IgD-negative memory B cell (primary cell): Measurements from ENCODE around the gene SEMA6A. TPM values are rescaled to one million over a fixed set of nuclear protein-coding genes. Genes with fewer than 3 reads are reported as not detected.

Experiments
- H3K27ac Mint-ChIP-seq, 3 donors: one replicate each; pipeline ENCODE4 v1.8.0; 2020 to 2022; ENCODE audit warnings: mild to moderate bottlenecking in 3 of 3, mixed read lengths in 3 of 3, moderate library complexity in 1 of 3
- H3K27me3 Mint-ChIP-seq: one replicate; pipeline ENCODE4 v1.8.0; 2021; ENCODE audit warnings: mixed read lengths
- H3K36me3 Mint-ChIP-seq: one replicate; pipeline ENCODE4 v1.8.0; 2020; ENCODE audit warnings: mild to moderate bottlenecking, mixed read lengths
- H3K4me1 Mint-ChIP-seq, 3 donors: one replicate each; pipeline ENCODE4 v1.8.0; 2020 to 2022; ENCODE audit warnings: mixed read lengths in 3 of 3, mild to moderate bottlenecking in 1 of 3
- H3K4me3 Mint-ChIP-seq, 4 donors: one replicate each; pipeline ENCODE4 v1.8.0; 2020 to 2022; ENCODE audit warnings: mild to moderate bottlenecking in 4 of 4, mixed read lengths in 4 of 4, moderate library complexity in 3 of 4
- H3K9me3 Mint-ChIP-seq, 3 donors: one replicate each; pipeline ENCODE4 v1.8.0; 2020 to 2021; ENCODE audit warnings: mixed read lengths in 3 of 3, mild to moderate bottlenecking in 1 of 3
- polyA plus RNA-seq: library from polyadenylated mRNA; unstranded; fragments of 300-500 nt; fragmentation: Illumina TruSeq; gene quantifications from one replicate; pipeline ENCODE4 v1.2.3, GENCODE V29; 2021

Gene SEMA6A
- polyA plus RNA-seq, 1 donor from 2014 or later: 1.2 TPM

GRCh38 chr5:116436674-116437350 is 137.8 kb downstream of the SEMA6A start:
- no peak overlapping the region for H3K4me3 Mint-ChIP-seq
- no peaks in the 10 kb centered on the region for H3K9me3 Mint-ChIP-seq
- H3K27ac Mint-ChIP-seq: no peak overlapping the region
- H3K36me3 Mint-ChIP-seq: peaks cover 20% of the 10 kb centered on the region
- H3K27me3 Mint-ChIP-seq: no peaks in the 10 kb centered on the region
- no peaks in the 10 kb centered on the region for H3K4me1 Mint-ChIP-seq

DNA sequence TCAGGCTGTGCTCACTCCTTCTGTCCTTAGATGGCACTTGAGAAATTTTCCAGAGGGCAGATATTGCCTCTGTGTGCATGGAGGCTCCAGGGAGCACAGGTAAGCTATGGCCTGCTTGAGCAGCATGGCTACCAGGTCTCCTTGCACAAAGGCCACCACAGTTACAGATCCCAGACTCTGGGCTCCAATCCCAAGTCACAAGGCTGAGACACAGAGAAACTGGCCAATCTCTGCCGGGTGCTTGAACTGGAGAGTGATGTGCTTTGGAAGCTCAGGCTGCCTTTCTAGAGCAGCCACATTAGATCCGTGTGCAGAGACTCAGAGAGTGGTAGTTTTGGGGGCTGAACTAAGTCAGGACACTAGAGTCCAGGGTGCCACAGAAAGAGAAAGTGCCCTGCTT is 145.7 kb downstream of the SEMA6A start:
- H3K9me3 Mint-ChIP-seq: no peaks in the 10 kb centered on the region
- no peaks in the 10 kb centered on the region for H3K27me3 Mint-ChIP-seq
- H3K4me3 Mint-ChIP-seq: no peak overlapping the region
- H3K4me1 Mint-ChIP-seq: no peaks in the 10 kb centered on the region
- peaks cover 7% of the 10 kb centered on the region for H3K36me3 Mint-ChIP-seq
- H3K27ac Mint-ChIP-seq: no peak overlapping the region

- Mint-ChIP-seq H3K36me3 (peaks cover 7% of the 10 kb centered on the region), H3K27me3 (no peaks in the 10 kb centered on the region), H3K9me3 (no peaks in the 10 kb centered on the region), H3K27ac (no peak overlapping the region), H3K4me3 (no peak overlapping the region), H3K4me1 (no peaks in the 10 kb centered on the region)
Observed at GRCh38 chr5:116428413-116428812, 146.2 kb downstream of the SEMA6A start.

GRCh38 chr5:116424951-116425350 is 149.7 kb downstream of the SEMA6A start:
- Mint-ChIP-seq H3K27me3 (no peaks in the 10 kb centered on the region), H3K9me3 (no peaks in the 10 kb centered on the region), H3K36me3 (peaks cover 19% of the 10 kb centered on the region), H3K4me3 (no peak overlapping the region), H3K4me1 (no peaks in the 10 kb centered on the region), H3K27ac (no peak overlapping the region)

DNA sequence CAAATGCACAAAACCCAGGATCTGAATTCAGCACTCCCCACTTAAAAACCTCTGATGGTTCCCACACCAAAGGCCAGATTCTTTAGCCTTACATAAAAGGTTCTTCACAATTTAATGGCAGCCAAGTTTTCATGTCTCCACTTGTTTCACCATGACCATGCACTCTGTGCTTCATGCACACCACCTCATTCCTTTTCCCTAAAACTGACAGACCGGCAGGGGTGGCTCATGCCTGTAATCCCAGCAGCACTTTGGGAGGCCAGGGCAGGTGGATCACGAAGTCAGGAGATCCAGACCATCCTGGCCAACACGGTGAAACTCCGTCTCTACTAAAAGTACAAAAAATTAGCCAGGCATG is 150.4 kb downstream of the SEMA6A start:
- H3K27ac Mint-ChIP-seq: no peak overlapping the region
- no peaks in the 10 kb centered on the region for H3K9me3 Mint-ChIP-seq
- no peaks in the 10 kb centered on the region for H3K27me3 Mint-ChIP-seq
- H3K4me1 Mint-ChIP-seq: no peaks in the 10 kb centered on the region
- H3K4me3 Mint-ChIP-seq: no peak overlapping the region
- H3K36me3 Mint-ChIP-seq: peaks cover 22% of the 10 kb centered on the region

- H3K4me1 Mint-ChIP-seq: no peaks in the 10 kb centered on the region
- peaks cover 25% of the 10 kb centered on the region for H3K36me3 Mint-ChIP-seq
- H3K9me3 Mint-ChIP-seq: no peaks in the 10 kb centered on the region
- no peak overlapping the region for H3K27ac Mint-ChIP-seq
- no peak overlapping the region for H3K4me3 Mint-ChIP-seq
- H3K27me3 Mint-ChIP-seq: no peaks in the 10 kb centered on the region
Observed at GRCh38 chr5:116423587-116424257, 150.9 kb downstream of the SEMA6A start.

- Mint-ChIP-seq H3K9me3 (no peaks in the 10 kb centered on the region), H3K4me3 (no peak overlapping the region), H3K27me3 (no peaks in the 10 kb centered on the region), H3K4me1 (no peaks in the 10 kb centered on the region), H3K36me3 (peaks cover 25% of the 10 kb centered on the region), H3K27ac (no peak overlapping the region)
Observed at GRCh38 chr5:116423141-116423540, 151.5 kb downstream of the SEMA6A start.

DNA sequence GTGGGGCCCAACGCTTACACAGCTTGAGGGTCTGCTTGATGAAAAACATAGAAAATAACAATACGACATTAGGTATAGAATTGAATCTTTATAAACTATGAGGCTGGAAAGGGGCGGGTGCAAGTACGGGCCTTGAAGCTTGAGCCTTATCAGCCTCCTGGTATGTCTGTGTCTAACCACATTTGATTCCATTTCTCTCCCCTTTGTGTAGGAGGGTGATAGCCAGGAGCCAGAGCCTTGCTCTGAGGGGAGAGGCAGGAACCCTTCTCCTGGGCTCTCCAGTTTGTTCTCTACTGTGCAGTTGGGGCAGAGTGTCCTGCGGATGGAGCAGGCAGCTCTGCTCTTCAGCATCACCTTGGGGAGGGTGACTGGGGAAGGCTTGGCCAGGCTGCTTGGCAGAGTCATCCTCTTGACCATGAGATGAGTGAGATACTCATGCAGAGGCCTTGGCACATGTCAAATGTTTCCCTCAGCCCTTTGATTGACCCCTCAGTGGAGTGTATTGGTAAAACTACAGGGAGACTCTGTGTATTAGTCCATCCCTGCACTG is 153.5 kb downstream of the SEMA6A start:
- Mint-ChIP-seq H3K4me3 (no peak overlapping the region), H3K27ac (no peak overlapping the region), H3K4me1 (no peaks in the 10 kb centered on the region), H3K36me3 (peaks cover 28% of the 10 kb centered on the region), H3K27me3 (no peaks in the 10 kb centered on the region), H3K9me3 (no peaks in the 10 kb centered on the region)

DNA sequence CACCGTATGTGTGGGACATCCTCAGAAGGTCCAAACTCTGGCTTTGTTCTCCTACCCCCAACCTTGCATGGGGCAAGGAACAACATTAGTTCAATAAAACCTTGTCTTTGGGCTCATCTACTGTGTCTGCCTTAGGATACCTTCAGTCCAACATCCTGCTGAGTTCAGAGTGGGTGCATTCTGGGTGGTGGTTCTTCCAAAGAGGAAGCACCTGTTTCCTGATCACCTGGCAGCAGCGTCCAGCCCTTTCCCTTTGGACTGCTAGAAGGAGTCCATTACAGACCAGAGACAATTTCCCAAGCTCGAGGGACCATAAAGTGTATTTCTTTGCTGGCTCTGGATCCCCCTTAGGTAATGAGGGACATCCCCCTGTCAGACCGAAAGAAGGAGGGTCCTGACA is 154.1 kb downstream of the SEMA6A start:
- peaks cover 28% of the 10 kb centered on the region for H3K36me3 Mint-ChIP-seq
- no peak overlapping the region for H3K4me3 Mint-ChIP-seq
- H3K4me1 Mint-ChIP-seq: no peaks in the 10 kb centered on the region
- no peaks in the 10 kb centered on the region for H3K9me3 Mint-ChIP-seq
- H3K27me3 Mint-ChIP-seq: no peaks in the 10 kb centered on the region
- H3K27ac Mint-ChIP-seq: no peak overlapping the region

DNA sequence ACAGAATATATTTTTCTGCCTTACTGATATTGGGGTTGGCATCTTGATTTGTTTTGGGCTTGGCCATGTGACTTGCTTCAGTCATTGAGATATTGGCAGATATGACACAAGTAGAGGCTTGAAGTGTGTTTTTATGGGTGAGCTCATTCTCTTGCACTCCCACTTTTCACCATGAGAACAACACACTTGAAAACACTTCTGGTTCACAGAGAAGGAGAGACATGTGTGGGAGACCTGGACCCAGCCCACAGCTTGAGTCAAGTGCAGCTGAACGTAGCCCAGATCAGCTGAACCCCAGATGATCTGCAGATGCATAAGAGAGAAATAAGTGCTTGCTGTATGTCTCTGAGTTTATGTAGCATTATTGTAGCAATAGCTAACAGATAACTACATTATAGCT is 155.4 kb downstream of the SEMA6A start:
- Mint-ChIP-seq H3K9me3 (no peaks in the 10 kb centered on the region), H3K27ac (no peak overlapping the region), H3K4me1 (no peaks in the 10 kb centered on the region), H3K4me3 (no peak overlapping the region), H3K27me3 (no peaks in the 10 kb centered on the region), H3K36me3 (peaks cover 33% of the 10 kb centered on the region)

DNA sequence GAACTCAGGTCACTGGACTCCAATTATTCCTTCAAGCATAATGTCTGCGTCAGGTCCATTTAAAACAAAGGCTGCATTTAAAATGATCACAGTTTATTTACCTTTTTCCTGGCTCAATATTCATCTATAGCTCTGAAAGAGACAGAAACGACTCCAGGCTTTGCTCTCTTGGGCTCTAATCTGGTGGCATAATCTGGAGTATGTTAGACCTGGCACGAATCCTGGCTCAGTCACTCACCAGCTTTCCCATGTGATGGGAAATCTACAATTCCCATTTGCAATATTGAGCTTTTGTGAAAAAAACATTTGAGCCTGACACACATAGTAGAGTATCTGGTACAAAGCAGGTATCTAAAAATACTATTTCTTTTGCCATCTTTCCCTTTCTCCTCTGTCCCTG is 155.8 kb downstream of the SEMA6A start:
- H3K4me1 Mint-ChIP-seq: no peaks in the 10 kb centered on the region
- peaks cover 37% of the 10 kb centered on the region for H3K36me3 Mint-ChIP-seq
- no peak overlapping the region for H3K27ac Mint-ChIP-seq
- no peak overlapping the region for H3K4me3 Mint-ChIP-seq
- no peaks in the 10 kb centered on the region for H3K27me3 Mint-ChIP-seq
- H3K9me3 Mint-ChIP-seq: no peaks in the 10 kb centered on the region

DNA sequence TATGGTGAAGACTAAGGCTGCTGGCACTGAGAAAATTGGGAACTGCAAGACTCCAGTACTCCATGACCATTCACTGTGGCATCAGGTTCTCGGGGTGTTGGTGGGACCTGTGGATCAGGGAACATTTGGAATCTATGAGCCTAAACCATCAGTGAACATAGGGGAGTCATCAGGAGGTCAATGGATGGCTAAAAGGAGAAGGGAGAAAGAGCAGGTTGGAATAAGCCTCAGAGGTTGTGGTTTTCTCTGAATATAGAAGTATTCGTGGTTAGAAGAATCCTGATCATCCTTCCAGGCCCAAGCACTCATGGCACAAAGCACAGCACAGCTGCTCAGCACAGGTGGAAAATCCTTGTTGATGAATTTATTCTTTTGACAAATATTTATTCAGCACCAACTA is 156.6 kb downstream of the SEMA6A start:
- peaks cover 39% of the 10 kb centered on the region for H3K36me3 Mint-ChIP-seq
- H3K27me3 Mint-ChIP-seq: no peaks in the 10 kb centered on the region
- H3K27ac Mint-ChIP-seq: no peak overlapping the region
- H3K4me1 Mint-ChIP-seq: no peaks in the 10 kb centered on the region
- no peak overlapping the region for H3K4me3 Mint-ChIP-seq
- no peaks in the 10 kb centered on the region for H3K9me3 Mint-ChIP-seq

DNA sequence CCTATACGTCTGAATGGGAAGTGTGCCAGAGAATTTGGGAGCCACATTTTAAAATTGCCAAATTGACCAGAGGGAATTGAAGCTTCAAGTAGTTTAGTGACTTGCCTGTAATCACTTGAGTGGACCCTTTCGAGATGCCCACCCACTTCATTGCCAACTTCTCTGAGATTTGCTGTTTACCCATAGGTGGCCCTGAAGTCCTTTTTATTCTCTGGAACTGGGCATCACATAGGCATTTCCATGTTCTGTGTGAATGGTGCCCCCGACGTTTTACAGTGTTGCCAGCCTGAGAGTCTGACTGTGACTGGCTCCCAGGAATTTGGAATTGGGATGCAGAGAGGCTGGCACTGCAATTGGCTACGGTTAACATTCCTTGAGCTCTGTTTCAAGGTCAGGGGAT is 158.6 kb downstream of the SEMA6A start:
- no peaks in the 10 kb centered on the region for H3K9me3 Mint-ChIP-seq
- no peaks in the 10 kb centered on the region for H3K27me3 Mint-ChIP-seq
- no peak overlapping the region for H3K4me3 Mint-ChIP-seq
- no peaks in the 10 kb centered on the region for H3K4me1 Mint-ChIP-seq
- no peak overlapping the region for H3K27ac Mint-ChIP-seq
- H3K36me3 Mint-ChIP-seq: peaks cover 32% of the 10 kb centered on the region

DNA sequence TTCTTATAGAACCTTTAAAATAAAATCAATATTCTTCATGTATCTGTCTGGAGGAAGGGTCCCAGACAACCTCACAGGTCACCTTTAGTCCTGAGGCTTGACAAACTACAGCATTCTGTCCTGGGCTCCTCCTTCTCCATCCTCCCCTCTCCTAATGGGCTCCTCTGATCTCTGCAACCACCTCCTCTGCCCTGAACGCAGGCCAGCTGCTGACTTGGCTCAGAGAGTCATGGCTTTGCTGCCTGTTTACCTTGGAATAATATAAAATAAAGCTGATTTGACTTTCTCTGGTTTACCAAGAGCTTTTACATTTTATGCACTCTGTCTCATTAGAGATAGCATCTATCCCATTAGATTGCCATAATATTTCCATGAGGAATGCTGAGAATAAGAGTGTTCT is 159.4 kb downstream of the SEMA6A start:
- no peaks in the 10 kb centered on the region for H3K27me3 Mint-ChIP-seq
- no peaks in the 10 kb centered on the region for H3K9me3 Mint-ChIP-seq
- no peak overlapping the region for H3K27ac Mint-ChIP-seq
- H3K4me1 Mint-ChIP-seq: peaks cover 0 to 2% (median 0%) of the 10 kb centered on the region in 3 donors
- H3K4me3 Mint-ChIP-seq: no peak overlapping the region
- H3K36me3 Mint-ChIP-seq: peaks cover 31% of the 10 kb centered on the region

DNA sequence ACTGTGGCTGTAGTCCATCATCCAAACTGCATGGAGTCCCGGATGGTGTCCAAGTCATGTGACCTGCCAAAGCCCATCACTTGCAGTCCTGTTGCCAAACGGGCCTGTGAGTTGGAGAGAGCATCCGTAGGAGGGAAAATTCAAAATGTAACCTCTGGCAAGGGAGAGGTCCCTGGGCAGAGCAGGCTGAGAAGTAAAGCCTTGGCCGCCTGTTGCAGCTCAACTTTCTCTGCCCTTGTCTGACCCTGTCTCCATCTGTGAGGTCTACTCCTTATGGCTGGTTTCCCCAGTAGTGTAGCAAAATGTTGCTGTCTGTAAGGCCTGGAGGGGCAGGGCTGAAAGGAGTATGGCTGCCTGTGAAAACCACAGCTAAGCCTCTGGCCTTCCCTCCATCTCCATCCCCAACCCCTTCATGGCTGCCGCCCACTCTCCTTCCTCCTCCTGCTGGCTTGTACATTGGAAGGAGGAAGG is 163.5 kb downstream of the SEMA6A start:
- Mint-ChIP-seq H3K4me1 (peaks cover 0 to 2% (median 0%) of the 10 kb centered on the region in 3 donors), H3K4me3 (no peak overlapping the region), H3K36me3 (peaks cover 21% of the 10 kb centered on the region), H3K27me3 (no peaks in the 10 kb centered on the region), H3K27ac (peak overlapping the region in 1 of 3 donors; percentile 84), H3K9me3 (no peaks in the 10 kb centered on the region)

DNA sequence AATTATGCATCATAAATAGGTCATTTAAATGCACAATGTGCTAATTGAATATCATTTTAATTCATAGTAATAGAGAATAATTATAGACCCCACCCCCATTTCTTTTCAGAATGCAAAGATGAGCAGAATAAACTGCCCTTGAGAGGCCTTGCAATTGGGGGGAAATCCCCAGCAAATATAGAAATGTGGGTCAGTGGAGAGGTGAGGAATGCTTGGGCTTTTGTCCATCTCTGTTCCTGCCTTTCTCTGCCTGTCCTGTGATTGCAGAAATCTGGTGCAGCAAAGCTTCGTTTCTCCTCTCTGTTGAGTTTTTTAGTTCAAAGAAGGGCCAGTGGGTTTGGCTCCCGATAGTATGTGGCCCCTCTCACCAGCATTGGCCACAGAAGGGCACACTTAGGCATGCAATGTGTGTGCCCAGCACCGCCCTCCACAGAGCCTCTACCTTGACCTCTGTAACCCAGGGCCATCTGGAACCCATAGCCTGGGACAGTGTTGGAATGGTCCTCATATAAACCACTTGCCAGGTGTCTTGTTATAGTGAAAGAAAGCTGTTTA is 164.2 kb downstream of the SEMA6A start:
- H3K27ac Mint-ChIP-seq: no peak overlapping the region
- H3K4me1 Mint-ChIP-seq: peaks cover 0 to 2% (median 0%) of the 10 kb centered on the region in 3 donors
- no peak overlapping the region for H3K4me3 Mint-ChIP-seq
- H3K9me3 Mint-ChIP-seq: no peaks in the 10 kb centered on the region
- peaks cover 19% of the 10 kb centered on the region for H3K36me3 Mint-ChIP-seq
- no peaks in the 10 kb centered on the region for H3K27me3 Mint-ChIP-seq
